ENCODE data around the gene BBS2.

GRCh38 chr16:56547120-56547948 lies 27.5 kb upstream of the BBS2 start:
- no peak for TF ChIP-seq POLR2AphosphoS5 (IDR thresholded peaks at IDR 0.05; ENCODE audit: low read depth, low read length)
- no peak for TF ChIP-seq TAF1 (IDR thresholded peaks at IDR 0.05; ENCODE audit: borderline replicate concordance, low read depth, low read length)
- no peak for TF ChIP-seq POLR2A (IDR thresholded peaks at IDR 0.05; ENCODE audit: low read depth, low read length)
